Skeletal muscle tissue (tissue), 4 donors: ENCODE data around the gene LLGL2. TPM values are rescaled to one million over a fixed set of nuclear protein-coding genes. Genes with fewer than 3 reads are reported as not detected.

Experiments used
- H3K27ac ChIP-seq: one replicate; pipeline ENCODE4 v1.7.0; 2013; ENCODE audit warnings: mild to moderate bottlenecking, low read depth, low read length, inconsistent platforms
- H3K27me3 ChIP-seq, 3 donors: one replicate each; pipeline ENCODE4 v1.7.0; 2013; ENCODE audit warnings: low read length in 3 of 3; ENCODE audit not compliant: control insufficient read depth in 3 of 3, insufficient read depth in 3 of 3
- H3K36me3 ChIP-seq, 3 donors: one replicate each; pipeline ENCODE4 v1.7.0; 2013; ENCODE audit warnings: low read length in 3 of 3; ENCODE audit not compliant: control insufficient read depth in 3 of 3, insufficient read depth in 3 of 3
- H3K4me1 ChIP-seq, 3 donors: one replicate each; pipeline ENCODE4 v1.7.0; 2013; ENCODE audit warnings: low read length in 3 of 3, mild to moderate bottlenecking in 3 of 3; ENCODE audit not compliant: control insufficient read depth in 3 of 3, insufficient read depth in 3 of 3
- H3K4me3 ChIP-seq, 3 donors: one replicate each; pipeline ENCODE4 v1.7.0; 2013; ENCODE audit warnings: low read length in 3 of 3
- H3K9ac ChIP-seq, 3 donors: one replicate each; pipeline ENCODE4 v1.7.0; 2013; ENCODE audit warnings: low read length in 3 of 3, mild to moderate bottlenecking in 3 of 3, moderate library complexity in 2 of 3, low read depth in 1 of 3
- H3K9me3 ChIP-seq, 3 donors: one replicate each; pipeline ENCODE4 v1.7.0; 2013; ENCODE audit warnings: low read length in 3 of 3; ENCODE audit not compliant: control insufficient read depth in 3 of 3
- total RNA-seq: library from RNA; depleted of rRNA; stranded (reverse); fragments of >200 nt; gene quantifications from one replicate; pipeline ENCODE4 v1.2.3, GENCODE V29; 2014
- donor health status: Osteomylitis.

Gene LLGL2
- total RNA-seq, 1 donor from 2014 or later: 4.7 TPM

DNA sequence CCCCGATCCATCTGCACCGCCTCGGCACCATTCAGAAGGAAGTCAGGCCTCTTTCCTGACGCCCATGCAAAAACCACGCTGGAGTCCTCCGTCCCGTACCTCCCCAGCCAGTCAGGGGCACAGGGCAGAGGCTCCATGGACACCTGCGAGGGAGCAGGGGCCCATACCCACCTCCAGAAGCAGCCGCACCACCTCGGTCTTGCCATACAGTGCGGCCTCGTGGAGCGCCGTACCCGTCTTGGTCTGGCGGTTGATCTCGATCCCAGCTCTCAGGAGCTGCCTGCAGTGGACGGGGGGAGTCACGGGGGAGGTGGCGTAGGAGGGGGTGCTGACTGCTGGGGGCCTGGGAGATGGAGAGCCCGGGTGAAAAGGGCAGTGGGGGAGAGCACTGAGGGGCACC, 19.4 kb upstream of the LLGL2 start:
- Histone ChIP-seq H3K4me1 (peaks cover 25 to 47% (median 33%) of the 10 kb centered on the region in 3 donors), H3K36me3 (peaks cover 26 to 36% (median 26%) of the 10 kb centered on the region in 3 donors), H3K27me3 (no peaks in the 10 kb centered on the region), H3K4me3 (no peak overlapping the region), H3K27ac (no peak overlapping the region), H3K9me3 (no peaks in the 10 kb centered on the region), H3K9ac (no peak overlapping the region)

- H3K9ac ChIP-seq: peak overlapping the region in 1 of 3 donors; percentile 25
- peaks cover 28 to 38% (median 29%) of the 10 kb centered on the region in 3 donors for H3K36me3 ChIP-seq
- no peak overlapping the region for H3K4me3 ChIP-seq
- H3K4me1 ChIP-seq: peaks cover 26 to 48% (median 35%) of the 10 kb centered on the region in 3 donors
- H3K27ac ChIP-seq: no peak overlapping the region
- no peaks in the 10 kb centered on the region for H3K9me3 ChIP-seq
- no peaks in the 10 kb centered on the region for H3K27me3 ChIP-seq
Observed at GRCh38 chr17:75506888-75507287, 18.6 kb upstream of the LLGL2 start.

GRCh38 chr17:75507733-75508719, 17.5 kb upstream of the LLGL2 start:
- peak overlapping the region; percentile 91 for H3K27ac ChIP-seq
- peak overlapping the region in 2 of 3 donors; percentile 20 to 57 for H3K9ac ChIP-seq
- H3K4me3 ChIP-seq: no peak overlapping the region
- H3K36me3 ChIP-seq: peaks cover 29 to 38% (median 32%) of the 10 kb centered on the region in 3 donors
- no peaks in the 10 kb centered on the region for H3K9me3 ChIP-seq
- H3K27me3 ChIP-seq: no peaks in the 10 kb centered on the region
- H3K4me1 ChIP-seq: peaks cover 37 to 60% (median 46%) of the 10 kb centered on the region in 3 donors

GRCh38 chr17:75508931-75509361, 16.6 kb upstream of the LLGL2 start:
- no peak overlapping the region for H3K4me3 ChIP-seq
- H3K27ac ChIP-seq: peak overlapping the region; percentile 91
- no peaks in the 10 kb centered on the region for H3K27me3 ChIP-seq
- no peaks in the 10 kb centered on the region for H3K9me3 ChIP-seq
- H3K4me1 ChIP-seq: peaks cover 46 to 66% (median 53%) of the 10 kb centered on the region in 3 donors
- H3K9ac ChIP-seq: peak overlapping the region; percentile 50 to 57 (median 57)
- H3K36me3 ChIP-seq: peaks cover 28 to 42% (median 29%) of the 10 kb centered on the region in 3 donors

GRCh38 chr17:75509528-75510258, 15.8 kb upstream of the LLGL2 start:
- Histone ChIP-seq H3K36me3 (peaks cover 28 to 42% (median 29%) of the 10 kb centered on the region in 3 donors), H3K4me1 (peaks cover 53 to 66% (median 54%) of the 10 kb centered on the region in 3 donors), H3K4me3 (peak overlapping the region in 1 of 3 donors; percentile 41), H3K9me3 (no peaks in the 10 kb centered on the region), H3K27me3 (no peaks in the 10 kb centered on the region), H3K9ac (peak overlapping the region; percentile 50 to 66 (median 57)), H3K27ac (peak overlapping the region; percentile 91)

DNA sequence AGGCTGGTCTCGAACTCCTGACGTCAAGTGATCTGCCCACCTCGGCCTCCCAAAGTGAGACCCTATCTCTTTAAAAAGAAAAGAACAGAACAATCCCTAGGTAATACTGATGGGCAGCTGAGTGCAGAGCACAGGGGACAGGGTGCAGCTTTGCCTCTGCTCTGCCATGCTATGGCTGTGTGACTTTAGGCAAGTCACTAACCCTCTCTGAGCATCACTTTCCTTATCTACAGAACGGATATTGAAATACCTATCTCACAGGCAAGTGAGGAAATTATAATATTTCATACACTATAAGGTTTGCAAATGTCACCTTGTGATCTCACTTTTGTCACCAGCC, 14.3 kb upstream of the LLGL2 start:
- peak overlapping the region in 1 of 3 donors; percentile 68 for H3K9ac ChIP-seq
- peak overlapping the region; percentile 6 to 42 (median 31) for H3K4me3 ChIP-seq
- H3K9me3 ChIP-seq: no peaks in the 10 kb centered on the region
- H3K4me1 ChIP-seq: peaks cover 55 to 68% (median 58%) of the 10 kb centered on the region in 3 donors
- H3K27ac ChIP-seq: peak overlapping the region; percentile 91
- no peaks in the 10 kb centered on the region for H3K27me3 ChIP-seq
- peaks cover 15 to 32% (median 19%) of the 10 kb centered on the region in 3 donors for H3K36me3 ChIP-seq

DNA sequence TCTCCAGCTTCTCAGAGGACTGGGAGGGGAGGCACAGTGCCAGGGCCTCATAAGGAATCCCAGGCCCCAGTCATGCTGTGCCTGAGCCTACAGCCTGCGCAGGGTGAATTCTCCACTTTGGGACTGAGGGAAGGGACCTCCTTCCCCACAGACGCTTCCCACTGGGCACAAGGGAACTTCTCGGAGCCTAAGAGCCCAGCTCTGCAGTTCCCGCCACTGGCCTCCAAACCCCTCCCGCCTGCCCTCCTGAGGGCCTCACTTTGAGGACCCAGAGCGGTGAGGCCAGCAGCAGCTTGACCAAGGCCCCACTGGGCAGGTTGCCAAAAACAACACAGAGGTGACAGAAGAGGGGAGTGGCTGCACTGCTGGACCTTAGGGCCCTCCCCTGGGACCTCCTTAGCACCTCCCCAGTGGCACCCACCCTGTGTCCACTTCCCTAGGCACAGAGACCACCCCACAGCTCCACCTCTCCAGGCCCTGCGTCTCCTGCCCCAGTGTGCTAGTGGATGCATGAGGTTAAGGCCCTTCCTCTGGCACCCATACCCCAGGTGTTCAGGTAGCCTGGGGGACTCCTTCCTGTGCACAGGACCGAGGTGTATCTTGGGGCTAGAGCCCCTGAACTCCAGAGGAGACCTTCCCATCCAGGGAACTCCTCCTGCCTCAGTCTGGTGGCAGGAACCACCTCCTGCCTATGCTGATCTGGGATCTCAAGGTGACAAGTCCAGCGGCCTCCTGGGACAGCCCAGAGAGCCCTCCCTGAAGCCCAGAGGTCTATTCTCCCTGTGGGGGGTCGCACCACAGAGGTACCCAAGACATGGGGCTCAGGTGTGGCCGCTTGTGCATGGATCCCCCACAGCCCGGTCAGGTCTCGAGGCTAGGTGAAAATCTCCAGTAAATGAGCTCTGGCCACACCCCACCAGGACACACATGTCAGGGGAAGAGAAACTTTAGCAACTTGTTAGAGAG, 13.6 kb upstream of the LLGL2 start:
- Histone ChIP-seq H3K4me1 (peaks cover 55 to 71% (median 58%) of the 10 kb centered on the region in 3 donors), H3K9me3 (no peaks in the 10 kb centered on the region), H3K27ac (peak overlapping the region; percentile 91), H3K4me3 (peak overlapping the region; percentile 22 to 42 (median 30)), H3K9ac (peak overlapping the region; percentile 45 to 68 (median 59)), H3K27me3 (no peaks in the 10 kb centered on the region), H3K36me3 (peaks cover 12 to 26% (median 14%) of the 10 kb centered on the region in 3 donors)

DNA sequence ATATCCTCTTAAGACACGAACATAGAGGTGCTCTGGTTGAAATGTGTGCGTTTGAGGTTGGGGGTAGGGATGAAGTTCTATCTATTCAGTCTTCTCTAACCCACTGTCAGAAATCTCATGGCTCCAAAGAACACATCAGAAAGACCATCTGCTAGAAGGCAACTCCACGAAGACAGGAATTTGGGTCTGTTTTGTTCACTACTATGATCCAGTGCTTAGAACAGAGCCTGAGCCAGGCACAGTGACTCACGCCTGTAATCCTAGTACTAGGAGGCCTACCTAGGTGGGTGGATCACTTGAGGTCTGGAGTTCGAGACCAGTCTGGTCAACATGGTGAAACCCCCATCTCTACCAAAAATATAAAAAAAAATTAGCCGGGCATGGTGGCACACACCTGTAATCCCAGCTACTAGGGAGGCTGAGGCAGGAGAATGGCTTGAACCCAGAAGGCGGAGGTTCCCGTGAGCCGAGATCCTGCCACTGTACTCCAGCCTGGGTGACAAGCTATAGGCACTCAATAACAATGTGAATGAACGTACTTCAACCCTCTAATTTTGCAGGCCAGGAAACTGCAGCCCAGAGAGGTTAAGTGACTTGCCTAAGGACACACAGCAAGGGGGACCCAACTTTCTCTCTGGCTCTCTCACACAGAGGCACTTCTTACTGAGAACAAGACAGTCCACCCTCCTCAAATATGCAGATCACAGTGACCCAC, 12.4 kb upstream of the LLGL2 start:
- peaks cover 61 to 81% (median 70%) of the 10 kb centered on the region in 3 donors for H3K4me1 ChIP-seq
- H3K9me3 ChIP-seq: no peaks in the 10 kb centered on the region
- H3K4me3 ChIP-seq: peak overlapping the region; percentile 82 to 88 (median 85)
- H3K27ac ChIP-seq: peak overlapping the region; percentile 91
- peaks cover 8 to 23% (median 9%) of the 10 kb centered on the region in 3 donors for H3K36me3 ChIP-seq
- no peaks in the 10 kb centered on the region for H3K27me3 ChIP-seq
- peak overlapping the region; percentile 87 to 90 (median 87) for H3K9ac ChIP-seq
